ENCODE measurements around the gene KIF5A. TPM values are rescaled to one million over a fixed set of nuclear protein-coding genes. Genes with fewer than 3 reads are reported as not detected.

KIF5A gene
- total RNA-seq, 1 donor from 2014 or later = 2.5 TPM

DNA sequence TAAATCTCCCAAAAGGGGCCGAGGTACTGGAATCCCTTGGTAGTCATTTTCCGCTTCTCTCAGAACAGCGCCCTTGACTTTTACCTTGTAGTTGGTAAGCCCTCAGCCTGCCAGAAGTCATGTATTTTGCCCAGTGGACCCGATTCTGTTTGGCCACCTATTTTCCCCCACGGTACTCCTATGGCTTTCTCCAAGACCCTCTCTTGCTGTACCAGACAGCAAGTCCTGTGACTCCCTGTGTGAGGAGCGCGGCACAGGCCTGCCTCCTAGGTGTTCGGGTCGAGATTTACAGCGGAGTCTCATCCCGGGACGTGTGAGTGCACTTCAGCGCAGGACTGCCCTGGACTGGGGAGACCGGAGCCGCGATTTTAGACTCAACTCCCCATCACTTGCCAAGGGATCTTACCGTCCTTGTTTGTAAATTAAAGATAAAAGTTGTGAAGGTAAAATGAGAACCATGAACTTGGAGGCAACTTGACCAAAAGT lies 28.3 kb upstream of the KIF5A start:
- Mint-ChIP-seq H3K27ac (peak overlapping the region; percentile 99), H3K4me1 (ENCODE audit: low read depth) (peaks cover 39% of the 10 kb centered on the region), H3K9me3 (ENCODE audit: low read depth) (no peaks in the 10 kb centered on the region), H3K27me3 (no peaks in the 10 kb centered on the region), H3K36me3 (ENCODE audit: insufficient read depth) (peaks cover 11% of the 10 kb centered on the region), H3K4me3 (ENCODE audit: low read depth) (peak overlapping the region; percentile 98)
- DNase-seq (ENCODE audit: low spot score, unreplicated experiment) = no peak
- TF ChIP-seq, protein P1, sequence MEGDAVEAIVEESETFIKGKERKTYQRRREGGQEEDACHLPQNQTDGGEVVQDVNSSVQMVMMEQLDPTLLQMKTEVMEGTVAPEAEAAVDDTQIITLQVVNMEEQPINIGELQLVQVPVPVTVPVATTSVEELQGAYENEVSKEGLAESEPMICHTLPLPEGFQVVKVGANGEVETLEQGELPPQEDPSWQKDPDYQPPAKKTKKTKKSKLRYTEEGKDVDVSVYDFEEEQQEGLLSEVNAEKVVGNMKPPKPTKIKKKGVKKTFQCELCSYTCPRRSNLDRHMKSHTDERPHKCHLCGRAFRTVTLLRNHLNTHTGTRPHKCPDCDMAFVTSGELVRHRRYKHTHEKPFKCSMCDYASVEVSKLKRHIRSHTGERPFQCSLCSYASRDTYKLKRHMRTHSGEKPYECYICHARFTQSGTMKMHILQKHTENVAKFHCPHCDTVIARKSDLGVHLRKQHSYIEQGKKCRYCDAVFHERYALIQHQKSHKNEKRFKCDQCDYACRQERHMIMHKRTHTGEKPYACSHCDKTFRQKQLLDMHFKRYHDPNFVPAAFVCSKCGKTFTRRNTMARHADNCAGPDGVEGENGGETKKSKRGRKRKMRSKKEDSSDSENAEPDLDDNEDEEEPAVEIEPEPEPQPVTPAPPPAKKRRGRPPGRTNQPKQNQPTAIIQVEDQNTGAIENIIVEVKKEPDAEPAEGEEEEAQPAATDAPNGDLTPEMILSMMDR (IDR thresholded peaks at IDR 0.05; ENCODE audit: unreplicated experiment) = no peak

DNA sequence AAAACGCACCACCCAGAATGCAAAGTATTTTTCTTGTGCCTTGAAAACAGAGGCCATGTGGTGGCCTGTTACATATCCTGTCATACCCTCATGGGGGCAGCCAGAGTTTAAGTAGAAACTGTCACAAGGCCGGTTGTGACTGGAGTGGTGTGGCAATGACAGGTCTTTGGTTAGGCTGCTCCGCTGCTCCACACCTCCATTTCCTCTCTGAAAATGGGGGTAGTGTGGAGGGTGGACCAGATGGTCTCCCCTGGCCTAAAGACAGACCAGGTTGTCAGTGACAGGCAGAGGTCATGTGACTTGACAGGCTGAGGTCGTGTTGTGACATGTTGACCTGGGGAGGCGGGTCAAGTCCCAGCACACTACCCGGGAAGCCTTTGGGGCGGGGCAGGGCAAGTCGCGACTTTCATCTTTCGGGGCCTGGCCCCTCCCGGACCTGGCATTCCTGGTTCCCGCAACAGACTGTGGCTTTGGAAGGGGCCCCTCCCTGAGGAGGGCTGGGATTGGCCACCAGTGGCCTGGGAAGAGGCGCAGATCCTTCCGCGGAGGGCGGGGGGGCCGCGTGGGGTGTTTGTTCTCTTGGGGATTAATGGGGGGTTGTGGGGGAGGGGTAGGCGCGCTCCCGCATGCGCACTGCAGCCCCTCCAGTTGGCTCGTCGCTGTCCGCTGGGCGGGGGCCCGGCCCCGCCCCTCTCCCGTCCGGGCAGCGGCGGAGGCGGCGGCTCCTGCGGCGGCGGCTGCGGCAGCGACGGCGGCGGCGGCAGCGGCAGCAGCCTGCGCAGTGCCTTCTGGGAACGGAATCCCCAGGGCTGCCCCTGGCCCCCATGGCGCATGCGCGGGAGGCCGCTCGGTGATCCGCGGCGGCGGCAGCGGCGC lies 27.6 kb upstream of the KIF5A start, which contains the start of gene MBD6:
TSS of gene MBD6 (plus strand) at position 814 of the 876 bp plus-strand sequence. CDS start 1,480 bp downstream, outside the sequence.
- Mint-ChIP-seq H3K36me3 (ENCODE audit: insufficient read depth) (peaks cover 8% of the 10 kb centered on the region), H3K27me3 (no peaks in the 10 kb centered on the region), H3K4me1 (ENCODE audit: low read depth) (peaks cover 39% of the 10 kb centered on the region), H3K4me3 (ENCODE audit: low read depth) (peak within 1 kb of the TSS; percentile 98), H3K9me3 (ENCODE audit: low read depth) (no peaks in the 10 kb centered on the region), H3K27ac (peak within 1 kb of the TSS; percentile 99)
- peak; percentile 87 for DNase-seq (ENCODE audit: low spot score, unreplicated experiment)
- TF ChIP-seq, protein P1 (IDR thresholded peaks at IDR 0.05; ENCODE audit: unreplicated experiment) = no peak

DNA sequence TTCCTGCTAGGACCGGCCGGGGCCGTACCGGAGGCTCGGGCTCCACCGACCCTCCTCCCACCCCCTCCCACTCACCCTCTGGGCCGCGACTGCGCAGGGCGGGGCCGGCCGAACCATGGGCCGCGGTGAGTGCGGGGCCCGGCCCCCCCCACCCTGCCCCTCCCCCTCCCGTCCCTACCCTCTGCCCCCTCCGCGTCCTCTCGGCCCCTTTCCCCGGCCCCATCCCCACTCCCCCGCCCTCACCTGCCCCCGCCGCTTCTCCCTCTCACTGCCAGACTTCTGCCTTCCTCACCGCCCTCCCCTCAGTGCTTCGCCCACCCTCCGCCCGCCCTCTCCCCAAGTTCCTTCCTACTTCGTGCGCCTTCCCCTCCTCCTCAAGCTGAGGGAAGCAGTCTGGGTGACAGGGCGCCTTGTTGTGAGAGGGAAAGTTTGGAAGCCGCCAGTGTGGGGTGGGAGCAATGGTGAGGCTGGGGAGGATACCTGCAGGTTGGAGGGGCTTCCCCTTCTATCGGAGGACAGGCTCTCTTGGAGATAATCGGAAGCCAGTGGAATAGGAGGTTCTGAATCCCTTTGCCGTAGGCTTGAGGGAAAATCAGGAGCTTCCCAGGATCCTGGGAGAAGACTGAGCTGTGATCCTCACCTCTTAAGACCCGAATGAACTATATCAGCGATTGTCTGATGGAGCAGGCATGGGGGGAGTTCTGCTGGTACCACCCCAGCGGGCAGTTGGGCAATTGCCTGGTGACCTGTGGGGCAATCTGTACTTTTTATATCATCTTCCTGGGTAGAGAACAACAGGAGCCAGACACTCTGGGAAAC lies 26.7 kb upstream of the KIF5A start:
- Mint-ChIP-seq H3K9me3 (ENCODE audit: low read depth) (no peaks in the 10 kb centered on the region), H3K4me3 (ENCODE audit: low read depth) (peak overlapping the region; percentile 96), H3K27me3 (no peaks in the 10 kb centered on the region), H3K4me1 (ENCODE audit: low read depth) (peaks cover 36% of the 10 kb centered on the region), H3K36me3 (ENCODE audit: insufficient read depth) (peaks cover 5% of the 10 kb centered on the region), H3K27ac (peak overlapping the region; percentile 97)
- TF ChIP-seq, protein P1 (IDR thresholded peaks at IDR 0.05; ENCODE audit: unreplicated experiment) = no peak
- peak; percentile 37 for DNase-seq (ENCODE audit: low spot score, unreplicated experiment)

DNA sequence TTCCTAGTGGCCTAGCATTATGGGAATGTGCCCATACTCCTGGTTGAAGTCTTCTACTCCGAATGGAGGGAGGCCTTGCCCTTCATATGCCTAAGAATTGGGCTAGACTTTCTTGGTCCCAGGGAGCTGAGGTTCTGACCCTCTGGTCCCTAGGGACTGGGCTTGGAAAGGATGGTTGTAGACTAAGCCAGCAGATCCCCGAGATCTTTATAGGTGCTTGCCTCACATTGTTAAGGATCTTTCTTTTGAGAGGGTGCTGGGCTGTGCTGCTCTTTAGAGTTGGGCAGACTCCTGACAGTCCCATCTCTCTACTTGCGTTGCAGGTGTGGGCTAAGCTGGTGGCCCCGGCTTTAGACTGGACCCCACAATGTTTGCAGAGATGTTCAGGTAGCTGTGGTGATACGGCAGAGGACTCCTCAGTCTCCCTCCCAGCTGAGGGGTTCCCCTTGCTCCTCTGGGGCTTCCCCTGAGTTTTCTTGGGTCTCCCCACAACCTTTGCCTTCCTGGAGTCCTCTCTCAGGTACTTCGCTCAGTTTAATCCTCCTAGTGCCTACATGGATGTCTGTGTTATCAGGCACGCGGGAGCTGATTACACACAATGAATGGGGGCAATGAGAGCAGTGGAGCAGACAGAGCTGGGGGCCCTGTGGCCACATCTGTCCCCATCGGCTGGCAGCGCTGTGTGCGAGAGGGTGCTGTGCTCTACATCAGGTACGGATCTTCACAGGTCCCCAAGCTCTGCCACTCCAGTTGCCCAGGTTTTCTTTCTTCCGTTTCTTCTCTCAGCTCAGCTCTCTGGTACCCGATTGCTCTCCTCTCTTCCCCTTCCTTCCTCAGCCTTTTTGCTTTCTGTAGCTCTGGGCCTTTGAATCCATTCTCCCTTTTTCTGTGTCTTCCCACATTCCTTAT lies 25.9 kb upstream of the KIF5A start:
- peak overlapping the region; percentile 97 for H3K27ac Mint-ChIP-seq
- no peaks in the 10 kb centered on the region for H3K27me3 Mint-ChIP-seq
- TF ChIP-seq, protein P1 (IDR thresholded peaks at IDR 0.05; ENCODE audit: unreplicated experiment) = no peak
- H3K4me1 Mint-ChIP-seq (ENCODE audit: low read depth) = peaks cover 29% of the 10 kb centered on the region
- H3K36me3 Mint-ChIP-seq (ENCODE audit: insufficient read depth) = peaks cover 5% of the 10 kb centered on the region
- H3K9me3 Mint-ChIP-seq (ENCODE audit: low read depth) = no peaks in the 10 kb centered on the region
- peak overlapping the region; percentile 96 for H3K4me3 Mint-ChIP-seq (ENCODE audit: low read depth)
- no peak for DNase-seq (ENCODE audit: low spot score, unreplicated experiment)

Measured in progenitor cell of endocrine pancreas (in vitro differentiated cells).